Endothelial cell of umbilical vein (primary cell): ENCODE results near the gene NRROS. TPM values are rescaled to one million over a fixed set of nuclear protein-coding genes. Genes with fewer than 3 reads are reported as not detected.

Source experiments
- BruUV-seq: library from RNA; stranded (reverse); fragments of 400-500 nt; replicated peaks from 2 replicates; lab custom pipeline; 2021; lab: Mats Ljungman, UMichigan
- CTCF ChIA-PET: fragments of 300-600, 350-600 bp; sonication (Branson Sonifier 250); formaldehyde crosslinking; loops from one replicate; lab custom pipeline; 2021; ENCODE audit warnings: antibody characterized with exemption, inconsistent platforms; lab: Charles Lee
- POLR2A ChIA-PET: fragments of 300-600, 350-600 bp; sonication (Branson Sonifier 250); formaldehyde crosslinking; loops from one replicate; lab custom pipeline; 2021; ENCODE audit warnings: antibody characterized with exemption, inconsistent platforms; lab: Charles Lee
- DNase-seq: peaks from one replicate; pipeline ENCODE4 v3.0.0-alpha.2; 2011; ENCODE audit warnings: low read depth, low spot score
- FAIRE-seq: peaks from 2 replicates; lab custom pipeline; 2011; peaks lifted over from hg19 to GRCh38; lab: Jason Lieb, UNC
- H2AFZ ChIP-seq: 2 replicates; pipeline ENCODE4 v1.6.0; 2012; ENCODE audit warnings: low read depth, low read length, control low read depth, inconsistent platforms
- H3K27ac ChIP-seq: 2 replicates; pipeline ENCODE4 v1.5.1; 2011; ENCODE audit warnings: low read depth, mild to moderate bottlenecking, control low read depth, low read length, moderate library complexity; ENCODE audit not compliant: insufficient read depth
- H3K27me3 ChIP-seq, 2 experiments: 2 replicates each; pipeline versions ENCODE4 v1.6.0 to v1.6.1; 2011; ENCODE audit warnings: low read length in 2 of 2, mixed read lengths in 1 of 2; ENCODE audit not compliant: control insufficient read depth in 2 of 2, insufficient read depth in 2 of 2
- H3K36me3 ChIP-seq, 2 experiments: 2 replicates in 1 of 2; 3 replicates in 1 of 2; pipeline ENCODE4 v1.5.1; 2011; ENCODE audit warnings: low read length in 2 of 2, mild to moderate bottlenecking in 1 of 2, moderate library complexity in 1 of 2; ENCODE audit not compliant: control insufficient read depth in 2 of 2, insufficient read depth in 2 of 2; ENCODE audit errors: extremely low read depth in 1 of 2
- H3K4me1 ChIP-seq: 3 replicates; pipeline ENCODE4 v1.5.1; 2011; ENCODE audit warnings: mild to moderate bottlenecking, low read length; ENCODE audit not compliant: control insufficient read depth, insufficient read depth; ENCODE audit errors: extremely low read depth
- H3K4me2 ChIP-seq: 2 replicates; pipeline ENCODE4 v1.6.1; 2011; ENCODE audit warnings: low read length, control low read depth, mixed read lengths; ENCODE audit not compliant: insufficient read depth
- H3K4me3 ChIP-seq, 3 experiments: fragments of 200-600 bp in 1 of 3; sonication (generic), shearing (Covaris generic) in 1 of 3; replicated peaks in 1 of 3; 2 replicates each; pipeline ENCODE4 v1.5.1; 2011 to 2016; ENCODE audit warnings: control low read depth in 3 of 3, low read length in 3 of 3, mild to moderate bottlenecking in 2 of 3, inconsistent platforms in 1 of 3, low read depth in 1 of 3, moderate library complexity in 1 of 3; ENCODE audit not compliant: insufficient read depth in 1 of 3
- H3K79me2 ChIP-seq: 2 replicates; pipeline ENCODE4 v1.6.0; 2012; ENCODE audit warnings: low read length, inconsistent platforms; ENCODE audit not compliant: control insufficient read depth, insufficient read depth
- H3K9ac ChIP-seq: replicated peaks from 2 replicates; pipeline ENCODE3; 2011; ENCODE audit warnings: low read length, control low read depth; ENCODE audit not compliant: insufficient read depth; ENCODE audit errors: extremely low read depth
- H3K9me1 ChIP-seq: replicated peaks from 3 replicates; pipeline ENCODE4 v1.6.0; 2011; ENCODE audit warnings: mild to moderate bottlenecking, low read length; ENCODE audit not compliant: control insufficient read depth, insufficient read depth; ENCODE audit errors: extremely low read depth
- H3K9me3 ChIP-seq: replicated peaks from 2 replicates; pipeline ENCODE4 v1.5.1; 2012; ENCODE audit warnings: low read length, inconsistent platforms; ENCODE audit not compliant: control insufficient read depth, insufficient read depth
- H4K20me1 ChIP-seq: replicated peaks from 2 replicates; pipeline ENCODE3; 2011; ENCODE audit warnings: mild to moderate bottlenecking, low read length; ENCODE audit not compliant: control insufficient read depth, insufficient read depth; ENCODE audit errors: extremely low read depth
- EZH2 ChIP-seq: IDR thresholded peaks from 2 replicates; pipeline ENCODE4 v1.6.1; 2012; ENCODE audit warnings: borderline replicate concordance, low read depth, mild to moderate bottlenecking, moderate library complexity, low read length, inconsistent platforms; ENCODE audit not compliant: severe bottlenecking
- FOS ChIP-seq: IDR thresholded peaks from 2 replicates; pipeline ENCODE4 v1.6.1; 2011; ENCODE audit warnings: mild to moderate bottlenecking, low read length, moderate library complexity, borderline replicate concordance; ENCODE audit not compliant: insufficient read depth
- GATA2 ChIP-seq: IDR thresholded peaks from 2 replicates; pipeline ENCODE4 v1.7.0; 2011; ENCODE audit warnings: low read depth, mild to moderate bottlenecking, moderate library complexity, mixed read lengths, low read length; ENCODE audit not compliant: insufficient read length, insufficient read depth
- JUN ChIP-seq: IDR thresholded peaks from 2 replicates; pipeline ENCODE4 v1.6.1; 2011; ENCODE audit warnings: borderline replicate concordance, low read depth; ENCODE audit not compliant: insufficient read length, insufficient read depth
- MYC ChIP-seq: IDR thresholded peaks from one replicate; pipeline ENCODE4 v1.6.1; 2011; ENCODE audit warnings: mild to moderate bottlenecking, low read depth, low read length
- POLR2A ChIP-seq: IDR thresholded peaks from 2 replicates; pipeline ENCODE4 v1.6.1; 2012; ENCODE audit warnings: low read depth, mild to moderate bottlenecking, control low read depth, low read length
- POLR2AphosphoS5 ChIP-seq: IDR thresholded peaks from 2 replicates; pipeline ENCODE4 v1.6.1; 2012; ENCODE audit warnings: low read depth, mild to moderate bottlenecking, control low read depth, low read length, moderate library complexity; ENCODE audit not compliant: insufficient read depth
- dilution Hi-C: fragments of 300-500 bp; cut with MboI; formaldehyde crosslinking; loops from one replicate; pipeline ENCODE4 v1.15.0; 2019; ENCODE audit warnings: low sequenced_read_pairs; ENCODE audit not compliant: extremely low pct_ligation_motif_present
- intact Hi-C: fragments of 100-400 bp; cut with micrococcal nuclease; formaldehyde crosslinking; loops from one replicate; pipeline ENCODE4 v1.10.0; 2022
- polyA plus RNA-seq, 4 experiments: library from polyadenylated mRNA; depleted of rRNA in 3 of 4; stranded (reverse) in 3 of 4; unstranded in 1 of 4; fragments of >200 nt; gene quantifications; 2 replicates each; pipeline versions ENCODE4 v1.2.1 to v1.2.3, GENCODE V29; 2011 to 2012; ENCODE audit warnings: missing spikeins in 1 of 4
- total RNA-seq: library from RNA; stranded (reverse); gene quantifications from 2 replicates; pipeline ENCODE4 v1.2.3, GENCODE V29; 2021
- TF ChIP-seq, protein P1 (sequence below), 2 donors: IDR thresholded peaks; 1 replicate in 1 of 2; 2 replicates in 1 of 2; pipeline ENCODE4 v1.5.1; 2011; ENCODE audit warnings: low read length in 2 of 2, mild to moderate bottlenecking in 2 of 2, moderate library complexity in 2 of 2, control low read depth in 1 of 2, inconsistent platforms in 1 of 2, low read depth in 1 of 2; ENCODE audit not compliant: insufficient read depth in 1 of 2; ENCODE audit errors: extremely low read depth in 1 of 2
- TF ChIP-seq, protein P2 (sequence below): IDR thresholded peaks from 2 replicates; pipeline ENCODE4 v1.6.1; 2011; ENCODE audit not compliant: insufficient read depth, insufficient read length

Gene NRROS
- total and polyA plus RNA-seq, 2 donors (not counting 3 experiments of a cell fraction or from before 2014, with no cell fraction given) = 8.1 to 15.6 TPM

DNA sequence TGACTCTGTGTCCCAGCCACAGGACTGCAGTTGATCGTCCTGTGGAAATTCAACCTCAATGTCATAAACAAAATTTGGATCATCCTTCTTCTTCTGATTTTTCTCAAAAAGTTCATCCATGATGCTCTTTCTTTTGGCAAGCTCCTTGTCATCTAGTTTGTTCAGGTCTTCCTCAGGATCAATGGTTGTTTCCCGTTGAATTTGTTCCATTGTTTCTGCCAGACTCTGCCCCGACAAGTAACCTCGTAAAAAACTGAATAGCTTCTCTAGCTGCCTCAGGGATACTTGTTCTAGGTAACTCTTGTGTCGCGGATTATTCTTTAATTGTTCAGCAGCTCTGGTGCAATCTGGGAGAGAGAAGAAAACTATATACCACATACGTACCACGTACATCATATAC, 68.1 kb downstream of the NRROS start:
- no peaks in the 10 kb centered on the region for H3K9me3 ChIP-seq
- peak; percentile 82 for DNase-seq
- ChIA-PET CTCF (interaction anchor here (0.6 to 3.1 kb wide), 8 partner anchors 14 to 185 kb away, joined by 3 to 11 read pairs (median 4); no protein-coding TSS in a partner anchor), POLR2A (interaction anchor here (1.0 kb wide), 1 partner anchor 32 kb away, joined by 5 read pairs; the partner anchor contains the start of gene PAK2)
- TF ChIP-seq POLR2AphosphoS5 (no peak), EZH2 (no peak), POLR2A (no peak), GATA2 (no peak), MYC (no peak), JUN (no peak), FOS (no peak)
- TF ChIP-seq, protein P1, sequence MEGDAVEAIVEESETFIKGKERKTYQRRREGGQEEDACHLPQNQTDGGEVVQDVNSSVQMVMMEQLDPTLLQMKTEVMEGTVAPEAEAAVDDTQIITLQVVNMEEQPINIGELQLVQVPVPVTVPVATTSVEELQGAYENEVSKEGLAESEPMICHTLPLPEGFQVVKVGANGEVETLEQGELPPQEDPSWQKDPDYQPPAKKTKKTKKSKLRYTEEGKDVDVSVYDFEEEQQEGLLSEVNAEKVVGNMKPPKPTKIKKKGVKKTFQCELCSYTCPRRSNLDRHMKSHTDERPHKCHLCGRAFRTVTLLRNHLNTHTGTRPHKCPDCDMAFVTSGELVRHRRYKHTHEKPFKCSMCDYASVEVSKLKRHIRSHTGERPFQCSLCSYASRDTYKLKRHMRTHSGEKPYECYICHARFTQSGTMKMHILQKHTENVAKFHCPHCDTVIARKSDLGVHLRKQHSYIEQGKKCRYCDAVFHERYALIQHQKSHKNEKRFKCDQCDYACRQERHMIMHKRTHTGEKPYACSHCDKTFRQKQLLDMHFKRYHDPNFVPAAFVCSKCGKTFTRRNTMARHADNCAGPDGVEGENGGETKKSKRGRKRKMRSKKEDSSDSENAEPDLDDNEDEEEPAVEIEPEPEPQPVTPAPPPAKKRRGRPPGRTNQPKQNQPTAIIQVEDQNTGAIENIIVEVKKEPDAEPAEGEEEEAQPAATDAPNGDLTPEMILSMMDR (IDR thresholded peaks at IDR 0.05; ENCODE audit: extremely low read depth in 1 of 2, insufficient read depth in 1 of 2, low read depth in 1 of 2, low read length in 2 of 2) = no peak
- TF ChIP-seq, protein P2, sequence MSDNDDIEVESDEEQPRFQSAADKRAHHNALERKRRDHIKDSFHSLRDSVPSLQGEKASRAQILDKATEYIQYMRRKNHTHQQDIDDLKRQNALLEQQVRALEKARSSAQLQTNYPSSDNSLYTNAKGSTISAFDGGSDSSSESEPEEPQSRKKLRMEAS = no peak
- H3K9ac ChIP-seq = no peak overlapping the region
- H3K27ac ChIP-seq = no peak overlapping the region
- dilution Hi-C loops = no loop called here
- no peaks in the 10 kb centered on the region for H4K20me1 ChIP-seq
- no peak overlapping the region for H3K4me2 ChIP-seq
- no peaks in the 10 kb centered on the region for H3K79me2 ChIP-seq
- no peak overlapping the region for H2AFZ ChIP-seq
- no TSS peak for BruUV-seq
- peaks cover 0 to 2% of the 10 kb centered on the region in 2 experiments for H3K27me3 ChIP-seq
- no peaks in the 10 kb centered on the region for H3K36me3 ChIP-seq
- no peaks in the 10 kb centered on the region for H3K9me1 ChIP-seq
- peak; percentile 26 for FAIRE-seq
- no peak overlapping the region for H3K4me3 ChIP-seq
- intact Hi-C loops = no loop called here
- peaks cover 7% of the 10 kb centered on the region for H3K4me1 ChIP-seq
